ENCODE measurements around the gene LPCAT1. TPM values are rescaled to one million over a fixed set of nuclear protein-coding genes. Genes with fewer than 3 reads are reported as not detected.
"Not testable (repeated sequence)": the region's sequence is repeated elsewhere in the genome, so short reads cannot be mapped to it uniquely, and the experiment has no call there.

Gene LPCAT1
- total and polyA plus RNA-seq, 3 donors from 2014 or later = 21.1 to 27.1 (median 23.9) TPM

DNA sequence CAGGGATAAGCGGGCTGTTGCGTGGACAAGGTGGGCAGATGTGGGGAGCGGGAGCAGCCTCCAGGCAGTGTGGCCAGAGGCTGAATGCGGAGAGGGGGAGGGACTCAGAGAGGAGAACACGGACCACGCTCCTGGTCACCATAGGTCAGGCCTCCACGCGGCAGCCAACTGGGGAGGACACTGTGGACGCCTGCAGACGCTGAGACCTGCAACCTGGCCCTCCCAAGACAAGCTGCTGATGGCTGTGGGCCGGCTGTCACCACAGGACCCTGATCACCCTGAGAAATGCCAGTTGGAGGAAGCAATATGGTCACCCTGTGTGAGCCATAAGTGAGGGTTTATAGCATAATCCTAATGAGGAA, 16.8 kb downstream of the LPCAT1 start:
- DNase-seq = no peak
- Histone ChIP-seq H3K27me3 (no peaks in the 10 kb centered on the region), H3K4me3 (no peak overlapping the region), H3K9me3 (no peaks in the 10 kb centered on the region), H3K27ac (no peak overlapping the region), H3K36me3 (ENCODE audit: low read depth, missing control alignments) (no peaks in the 10 kb centered on the region), H3K4me1 (peaks cover 14% of the 10 kb centered on the region)
- intact Hi-C loops (cut with DNase I; ENCODE audit: low total_unique reads) = no loop called here
- no peak for TF ChIP-seq POLR2A (IDR thresholded peaks at IDR 0.05)
- TF ChIP-seq, protein P1, sequence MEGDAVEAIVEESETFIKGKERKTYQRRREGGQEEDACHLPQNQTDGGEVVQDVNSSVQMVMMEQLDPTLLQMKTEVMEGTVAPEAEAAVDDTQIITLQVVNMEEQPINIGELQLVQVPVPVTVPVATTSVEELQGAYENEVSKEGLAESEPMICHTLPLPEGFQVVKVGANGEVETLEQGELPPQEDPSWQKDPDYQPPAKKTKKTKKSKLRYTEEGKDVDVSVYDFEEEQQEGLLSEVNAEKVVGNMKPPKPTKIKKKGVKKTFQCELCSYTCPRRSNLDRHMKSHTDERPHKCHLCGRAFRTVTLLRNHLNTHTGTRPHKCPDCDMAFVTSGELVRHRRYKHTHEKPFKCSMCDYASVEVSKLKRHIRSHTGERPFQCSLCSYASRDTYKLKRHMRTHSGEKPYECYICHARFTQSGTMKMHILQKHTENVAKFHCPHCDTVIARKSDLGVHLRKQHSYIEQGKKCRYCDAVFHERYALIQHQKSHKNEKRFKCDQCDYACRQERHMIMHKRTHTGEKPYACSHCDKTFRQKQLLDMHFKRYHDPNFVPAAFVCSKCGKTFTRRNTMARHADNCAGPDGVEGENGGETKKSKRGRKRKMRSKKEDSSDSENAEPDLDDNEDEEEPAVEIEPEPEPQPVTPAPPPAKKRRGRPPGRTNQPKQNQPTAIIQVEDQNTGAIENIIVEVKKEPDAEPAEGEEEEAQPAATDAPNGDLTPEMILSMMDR (IDR thresholded peaks at IDR 0.05) = no peak
- 77 to 95% methylated on average over 10 to 11 of the region's 11 CpGs for WGBS, 2 donors

DNA sequence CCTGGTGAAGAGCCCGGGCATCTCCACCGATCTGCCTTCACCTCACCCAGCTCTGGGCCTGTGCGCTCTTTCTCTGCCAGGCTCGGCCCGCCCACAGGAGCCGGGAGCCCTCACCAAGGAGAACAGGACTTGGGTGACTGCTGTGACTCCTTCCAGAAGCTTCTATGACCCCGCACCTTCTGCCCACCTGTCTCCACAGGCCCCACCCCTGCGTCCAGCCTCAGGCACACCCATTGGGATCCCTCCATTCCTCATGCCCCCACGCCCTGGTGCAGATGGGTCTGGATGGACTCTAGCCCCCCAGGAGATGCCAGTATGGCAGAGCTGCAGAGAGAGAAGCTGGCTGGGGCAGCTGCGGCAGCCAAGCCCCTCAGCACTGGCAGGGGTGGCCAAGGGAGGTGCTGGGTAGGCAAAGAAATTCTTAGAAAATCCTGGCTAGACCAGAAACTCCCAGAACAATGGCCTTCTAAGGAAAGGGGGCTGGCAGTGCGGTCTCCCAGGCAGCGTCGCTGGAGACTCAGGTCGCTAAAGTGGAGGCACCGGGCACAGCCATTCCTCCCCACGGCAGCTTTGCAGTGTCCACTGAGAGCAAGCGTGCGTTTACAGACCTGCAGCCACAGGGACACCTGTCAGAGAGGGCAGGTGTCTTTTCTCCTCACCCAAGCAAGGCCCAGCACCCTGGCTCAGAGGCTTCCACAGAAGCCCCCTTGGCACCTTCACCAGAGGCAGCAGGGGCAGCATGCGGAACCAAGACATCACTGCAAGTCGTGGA, 17.3 kb downstream of the LPCAT1 start:
- no peak overlapping the region for H3K4me3 ChIP-seq
- H3K27me3 ChIP-seq = no peaks in the 10 kb centered on the region

GRCh38 chr5:1505506-1506241, 18.1 kb downstream of the LPCAT1 start:
- intact Hi-C loops (cut with DNase I; ENCODE audit: low total_unique reads) = no loop called here
- 91 to 93% methylated on average over 9 to 24 of the region's 24 CpGs for WGBS, 2 donors
- no peak for TF ChIP-seq POLR2A (IDR thresholded peaks at IDR 0.05)
- TF ChIP-seq, protein P1 (IDR thresholded peaks at IDR 0.05) = no peak
- Histone ChIP-seq H3K36me3 (ENCODE audit: low read depth, missing control alignments) (no peaks in the 10 kb centered on the region), H3K27ac (no peak overlapping the region), H3K4me3 (no peak overlapping the region), H3K9me3 (no peaks in the 10 kb centered on the region), H3K4me1 (peaks cover 11% of the 10 kb centered on the region), H3K27me3 (no peaks in the 10 kb centered on the region)
- no peak for DNase-seq

More for the DNA sequence above, 17.3 kb downstream of the LPCAT1 start:
- Histone ChIP-seq H3K36me3 (ENCODE audit: low read depth, missing control alignments) (no peaks in the 10 kb centered on the region), H3K27ac (no peak overlapping the region), H3K4me1 (peaks cover 14% of the 10 kb centered on the region), H3K9me3 (no peaks in the 10 kb centered on the region)
- no peak for DNase-seq
- TF ChIP-seq POLR2A (IDR thresholded peaks at IDR 0.05) = no peak
- TF ChIP-seq, protein P1 (IDR thresholded peaks at IDR 0.05) = no peak
- intact Hi-C loops (cut with DNase I; ENCODE audit: low total_unique reads) = no loop called here
- 85 to 94% methylated on average over 16 to 20 of the region's 20 CpGs for WGBS, 2 donors

DNA sequence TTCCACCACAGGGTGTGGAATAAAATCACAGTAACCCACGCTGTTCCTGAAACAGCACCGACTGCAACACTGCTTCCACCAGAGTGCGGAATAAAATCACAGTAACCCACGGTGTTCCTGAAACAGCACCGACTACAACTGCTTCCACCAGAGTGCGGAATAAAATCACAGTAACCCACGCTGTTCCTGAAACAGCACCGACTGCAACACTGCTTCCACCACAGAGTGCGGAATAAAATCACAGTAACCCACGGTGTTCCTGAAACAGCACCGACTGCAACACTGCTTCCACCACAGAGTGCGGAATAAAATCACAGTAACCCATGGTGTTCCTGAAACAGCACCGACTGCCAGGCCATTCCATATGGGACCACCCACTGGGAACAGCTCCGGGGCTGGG, 18.7 kb downstream of the LPCAT1 start:
- H3K27me3 ChIP-seq; H3K4me1 ChIP-seq; H3K4me3 ChIP-seq; H3K27ac ChIP-seq; H3K36me3 ChIP-seq (ENCODE audit: low read depth, missing control alignments); DNase-seq; intact Hi-C loops (cut with DNase I; ENCODE audit: low total_unique reads); H3K9me3 ChIP-seq: not testable (repeated sequence)
- WGBS, 2 donors = 57 to 85% methylated on average over 10 to 14 of the region's 14 CpGs

GRCh38 chr5:1504617-1505016, 19.1 kb downstream of the LPCAT1 start:
- H3K27ac ChIP-seq = no peak overlapping the region
- H3K9me3 ChIP-seq = no peaks in the 10 kb centered on the region
- 67 to 72% methylated on average over 12 of the region's 12 CpGs for WGBS, 2 donors
- TF ChIP-seq, protein P1 (IDR thresholded peaks at IDR 0.05) = no peak
- TF ChIP-seq POLR2A (IDR thresholded peaks at IDR 0.05) = no peak
- H3K4me3 ChIP-seq = no peak overlapping the region
- no peaks in the 10 kb centered on the region for H3K36me3 ChIP-seq (ENCODE audit: low read depth, missing control alignments)
- peaks cover 7% of the 10 kb centered on the region for H3K4me1 ChIP-seq
- DNase-seq = no peak
- H3K27me3 ChIP-seq = no peaks in the 10 kb centered on the region
- intact Hi-C loops (cut with DNase I; ENCODE audit: low total_unique reads) = no loop called here

All from testis (tissue), 3 donors.